ENCODE results near the gene CORO2B. TPM values are rescaled to one million over a fixed set of nuclear protein-coding genes. Genes with fewer than 3 reads are reported as not detected.

Gene CORO2B
- total RNA-seq, 1 experiment from 2014 or later: 0.59 TPM

DNA sequence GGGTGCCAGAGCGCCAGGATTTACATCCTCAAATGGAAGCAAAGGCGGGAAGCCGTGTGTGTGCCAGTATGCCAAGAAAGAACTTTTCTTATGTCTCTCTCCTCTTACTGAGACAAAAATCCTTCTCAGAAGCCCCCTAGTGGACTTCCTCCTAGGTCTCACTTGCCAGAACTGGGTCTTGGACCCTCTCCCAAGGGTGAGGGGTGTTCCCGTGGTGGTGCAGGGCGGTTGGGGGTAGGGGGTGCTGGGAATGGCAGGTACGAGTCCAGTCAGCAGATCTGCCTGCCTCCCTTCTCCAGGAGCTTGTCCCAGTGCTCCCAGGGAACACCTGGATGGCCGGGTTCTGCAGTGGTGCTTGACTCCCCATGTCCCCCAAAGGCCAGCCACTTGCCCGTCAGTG, 52.0 kb downstream of the CORO2B start:
- H3K36me3 ChIP-seq (ENCODE audit: low read depth): no peaks in the 10 kb centered on the region
- H3K27me3 ChIP-seq (ENCODE audit: insufficient read depth, low read depth): no peaks in the 10 kb centered on the region
- no peaks in the 10 kb centered on the region for H4K20me1 ChIP-seq (ENCODE audit: insufficient read depth)
- H3K4me1 ChIP-seq (replicated peaks; ENCODE audit: insufficient read depth): no peaks in the 10 kb centered on the region
- no peak overlapping the region for H2AFZ ChIP-seq
- ChIA-PET CTCF (no interaction called here), POLR2A (ENCODE audit: unreplicated experiment) (no interaction called here)
- intact Hi-C loops (cut with micrococcal nuclease; ENCODE audit: unreplicated experiment): no loop called here
- no peaks in the 10 kb centered on the region for H3F3A ChIP-seq (ENCODE audit: insufficient read depth, low read depth)
- TF ChIP-seq EZH2 (IDR thresholded peaks at IDR 0.05; ENCODE audit: low read depth) (no peak), CTCF (conservative IDR thresholded peaks at IDR 0.05) (no peak)
- no peak overlapping the region for H3K4me3 ChIP-seq
- no TSS peak for BruUV-seq (replicated peaks)
- no peaks in the 10 kb centered on the region for H3K9me2 ChIP-seq (ENCODE audit: insufficient read depth)
- H3K4me2 ChIP-seq: no peak overlapping the region
- no peaks in the 10 kb centered on the region for H3K9me3 ChIP-seq (ENCODE audit: insufficient read depth, low read depth)
- no peaks in the 10 kb centered on the region for H3K79me2 ChIP-seq (ENCODE audit: low read depth)
- H3K27ac ChIP-seq: no peak overlapping the region
- DNase-seq: no peak

- H3K79me2 ChIP-seq (ENCODE audit: low read depth): no peaks in the 10 kb centered on the region
- no peak for DNase-seq
- H3K4me2 ChIP-seq: no peak overlapping the region
- no peak overlapping the region for H3K27ac ChIP-seq
- H3F3A ChIP-seq (ENCODE audit: insufficient read depth, low read depth): no peaks in the 10 kb centered on the region
- no peaks in the 10 kb centered on the region for H3K9me2 ChIP-seq (ENCODE audit: insufficient read depth)
- no peak overlapping the region for H2AFZ ChIP-seq
- no peaks in the 10 kb centered on the region for H4K20me1 ChIP-seq (ENCODE audit: insufficient read depth)
- no peak overlapping the region for H3K4me3 ChIP-seq
- POLR2A ChIA-PET (ENCODE audit: unreplicated experiment): no interaction called here
- no TSS peak for BruUV-seq (replicated peaks)
- no peak for TF ChIP-seq EZH2 (IDR thresholded peaks at IDR 0.05; ENCODE audit: low read depth)
- TF ChIP-seq CTCF (conservative IDR thresholded peaks at IDR 0.05): no peak
- H3K36me3 ChIP-seq (ENCODE audit: low read depth): no peaks in the 10 kb centered on the region
- no peaks in the 10 kb centered on the region for H3K9me3 ChIP-seq (ENCODE audit: insufficient read depth, low read depth)
- H3K27me3 ChIP-seq (ENCODE audit: insufficient read depth, low read depth): no peaks in the 10 kb centered on the region
- intact Hi-C loops (cut with micrococcal nuclease; ENCODE audit: unreplicated experiment): no loop called here
- H3K4me1 ChIP-seq (replicated peaks; ENCODE audit: insufficient read depth): no peaks in the 10 kb centered on the region
- CTCF ChIA-PET: no interaction called here
Measured at GRCh38 chr15:68631601-68632051, 52.8 kb downstream of the CORO2B start.

DNA sequence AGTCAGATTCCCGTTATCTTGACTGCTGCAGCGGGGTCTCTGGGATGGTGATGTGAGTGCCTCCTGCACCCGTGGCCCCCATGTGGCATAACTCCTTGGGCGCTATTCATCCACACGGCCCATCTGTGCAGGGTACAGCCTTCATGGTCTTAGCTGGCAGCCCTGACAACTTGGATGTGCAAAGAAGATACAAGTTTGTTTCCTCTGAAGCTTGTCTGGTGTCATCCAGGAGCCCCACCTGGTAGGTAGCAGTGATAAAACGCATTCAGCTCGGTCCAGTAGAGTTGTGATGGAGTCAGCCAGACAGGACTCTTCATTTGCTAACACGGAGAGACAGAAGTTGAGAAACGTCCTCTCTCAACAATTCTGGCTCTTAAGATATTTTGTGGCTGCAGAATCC, 53.3 kb downstream of the CORO2B start:
- no TSS peak for BruUV-seq (replicated peaks)
- TF ChIP-seq EZH2 (IDR thresholded peaks at IDR 0.05; ENCODE audit: low read depth) (no peak), CTCF (conservative IDR thresholded peaks at IDR 0.05) (no peak)
- POLR2A ChIA-PET (ENCODE audit: unreplicated experiment): no interaction called here
- H3K27me3 ChIP-seq (ENCODE audit: insufficient read depth, low read depth): no peaks in the 10 kb centered on the region
- CTCF ChIA-PET: no interaction called here
- H3K9me2 ChIP-seq (ENCODE audit: insufficient read depth): no peaks in the 10 kb centered on the region
- DNase-seq: no peak
- H3K79me2 ChIP-seq (ENCODE audit: low read depth): no peaks in the 10 kb centered on the region
- no peaks in the 10 kb centered on the region for H3K36me3 ChIP-seq (ENCODE audit: low read depth)
- no peak overlapping the region for H3K27ac ChIP-seq
- H2AFZ ChIP-seq: no peak overlapping the region
- H3K9me3 ChIP-seq (ENCODE audit: insufficient read depth, low read depth): no peaks in the 10 kb centered on the region
- no peaks in the 10 kb centered on the region for H3F3A ChIP-seq (ENCODE audit: insufficient read depth, low read depth)
- no peak overlapping the region for H3K4me2 ChIP-seq
- intact Hi-C loops (cut with micrococcal nuclease; ENCODE audit: unreplicated experiment): no loop called here
- no peak overlapping the region for H3K4me3 ChIP-seq
- H4K20me1 ChIP-seq (ENCODE audit: insufficient read depth): no peaks in the 10 kb centered on the region
- no peaks in the 10 kb centered on the region for H3K4me1 ChIP-seq (replicated peaks; ENCODE audit: insufficient read depth)

Data from PC-9 (cell line).